ENCODE results near the gene PARL.

GRCh38 chr3:183873914-183874313 lies 10.8 kb downstream of the PARL start:
- TF ChIP-seq CTCF (IDR thresholded peaks at IDR 0.05): no peak
- TF ChIP-seq POLR2A (IDR thresholded peaks at IDR 0.05): no peak

Measured in uterus (tissue), 2 donors.